Stimulated activated CD4-positive, alpha-beta T cell treated with anti-CD3 and anti-CD28 coated beads, Interleukin-12 subunit alpha, Interleukin-12 subunit beta, amount 100 ng/mL, for 4 hours (primary cell): ENCODE results near the gene MARK2.

Experiments
- DNase-seq: peaks from one replicate; pipeline ENCODE4 v3.0.0-alpha.2; 2020

The MARK2 gene

DNA sequence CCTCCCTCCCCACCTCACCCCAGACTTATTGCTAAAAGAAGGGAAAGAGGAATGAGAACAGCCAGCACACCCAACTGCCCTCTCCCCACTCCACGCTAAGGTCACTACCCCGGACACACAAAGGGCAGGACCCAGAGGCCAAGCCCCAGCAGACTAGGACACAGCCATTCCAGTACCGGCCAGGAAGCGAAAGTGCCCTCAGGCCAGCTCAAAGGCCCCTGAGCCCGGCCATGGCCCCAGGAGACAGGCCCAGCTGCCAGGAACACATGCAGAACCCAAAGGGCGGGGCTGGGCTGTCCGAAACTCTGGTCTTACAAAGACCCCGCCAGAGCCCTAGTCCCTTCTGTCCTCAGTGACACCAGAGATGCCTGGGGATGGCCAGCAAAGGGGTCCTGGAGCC is 72.5 kb downstream of the MARK2 start:
- no peak for DNase-seq

DNA sequence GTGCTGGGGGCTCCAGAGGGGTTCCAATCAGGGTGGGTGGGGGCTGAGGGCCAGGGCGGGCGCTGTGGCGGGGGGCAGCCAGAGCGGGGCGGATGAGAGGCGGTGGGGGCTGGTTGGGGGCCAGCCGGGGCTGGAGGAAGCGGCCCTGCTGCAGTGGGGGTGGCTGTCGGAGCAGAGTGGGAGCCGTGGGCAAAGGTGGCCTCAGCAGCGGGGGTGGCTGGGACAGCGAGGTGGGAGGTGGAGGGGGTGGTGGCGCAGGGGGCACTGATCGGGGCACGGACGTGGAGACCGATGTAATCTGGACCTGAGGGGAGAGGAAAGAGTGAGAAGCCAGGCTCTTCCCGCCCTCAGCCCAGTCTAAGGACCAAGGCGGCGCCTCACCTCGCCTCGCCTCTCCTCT is 73.0 kb downstream of the MARK2 start:
- no peak for DNase-seq

DNA sequence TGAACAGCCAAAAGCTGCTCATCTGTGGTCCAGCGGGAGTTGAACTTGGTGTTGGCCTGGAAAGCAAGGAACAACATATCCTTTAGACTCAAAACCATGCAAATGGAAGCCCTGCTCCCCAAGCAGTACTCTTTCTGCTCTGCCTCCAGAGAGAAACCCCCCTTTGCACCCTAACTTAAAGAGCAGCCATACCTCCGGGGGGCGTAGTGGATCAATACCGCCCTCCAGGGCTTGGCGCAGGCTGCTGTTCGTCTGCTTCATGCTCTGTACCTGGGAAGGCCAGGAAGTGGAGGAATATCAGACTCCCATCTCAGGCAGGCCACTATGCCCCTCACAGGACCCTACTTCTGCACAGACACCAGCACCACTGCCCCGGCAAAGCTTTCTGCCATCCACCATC is 73.8 kb downstream of the MARK2 start:
- DNase-seq: no peak

DNA sequence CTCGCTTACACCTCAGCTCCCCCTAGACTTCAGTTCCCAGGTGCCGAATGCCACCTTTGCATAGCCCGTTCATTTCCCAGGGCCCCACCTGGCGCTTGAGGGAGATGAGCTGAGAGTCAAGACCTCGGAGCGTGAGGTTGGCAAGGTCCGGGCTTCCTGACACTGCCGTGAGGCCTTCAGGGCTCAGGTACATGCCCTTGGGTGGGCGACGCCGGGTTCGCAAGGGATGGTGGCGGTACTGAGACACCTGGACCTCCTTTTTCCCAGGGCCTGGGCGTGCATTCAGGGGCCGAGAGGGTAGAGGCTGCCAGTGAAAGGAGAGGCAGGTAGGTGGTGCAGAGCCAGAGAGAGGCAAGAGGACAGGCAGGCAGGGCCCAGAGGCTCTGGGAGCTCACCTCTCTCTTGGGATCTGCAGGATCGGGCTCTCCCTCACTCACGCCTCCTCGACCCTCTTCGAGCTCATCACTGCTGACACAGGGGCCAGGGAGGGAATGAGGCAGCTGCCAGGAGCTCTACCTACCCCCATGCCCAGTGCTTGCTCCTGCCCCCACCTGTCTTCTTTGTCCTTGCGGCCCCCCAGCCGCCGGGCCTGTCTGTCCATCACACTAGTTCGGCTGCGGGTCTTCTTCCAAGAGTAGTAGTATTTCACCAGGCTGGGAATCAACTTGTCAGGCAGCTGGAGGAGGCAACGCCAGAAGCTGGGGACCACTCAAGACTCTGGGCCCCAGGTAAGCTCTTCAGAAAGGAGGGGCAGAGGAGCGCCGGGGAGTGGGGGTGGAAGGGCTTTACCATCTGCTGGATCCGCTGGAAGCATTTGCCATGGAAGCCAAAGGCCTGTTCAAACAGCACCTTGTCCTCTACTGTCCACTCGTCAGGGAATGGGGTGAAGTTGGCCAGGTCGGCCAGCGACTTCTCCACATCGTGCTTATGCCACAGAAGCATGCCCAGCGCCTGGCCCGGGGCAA is 75.2 kb downstream of the MARK2 start:
- no peak for DNase-seq

DNA sequence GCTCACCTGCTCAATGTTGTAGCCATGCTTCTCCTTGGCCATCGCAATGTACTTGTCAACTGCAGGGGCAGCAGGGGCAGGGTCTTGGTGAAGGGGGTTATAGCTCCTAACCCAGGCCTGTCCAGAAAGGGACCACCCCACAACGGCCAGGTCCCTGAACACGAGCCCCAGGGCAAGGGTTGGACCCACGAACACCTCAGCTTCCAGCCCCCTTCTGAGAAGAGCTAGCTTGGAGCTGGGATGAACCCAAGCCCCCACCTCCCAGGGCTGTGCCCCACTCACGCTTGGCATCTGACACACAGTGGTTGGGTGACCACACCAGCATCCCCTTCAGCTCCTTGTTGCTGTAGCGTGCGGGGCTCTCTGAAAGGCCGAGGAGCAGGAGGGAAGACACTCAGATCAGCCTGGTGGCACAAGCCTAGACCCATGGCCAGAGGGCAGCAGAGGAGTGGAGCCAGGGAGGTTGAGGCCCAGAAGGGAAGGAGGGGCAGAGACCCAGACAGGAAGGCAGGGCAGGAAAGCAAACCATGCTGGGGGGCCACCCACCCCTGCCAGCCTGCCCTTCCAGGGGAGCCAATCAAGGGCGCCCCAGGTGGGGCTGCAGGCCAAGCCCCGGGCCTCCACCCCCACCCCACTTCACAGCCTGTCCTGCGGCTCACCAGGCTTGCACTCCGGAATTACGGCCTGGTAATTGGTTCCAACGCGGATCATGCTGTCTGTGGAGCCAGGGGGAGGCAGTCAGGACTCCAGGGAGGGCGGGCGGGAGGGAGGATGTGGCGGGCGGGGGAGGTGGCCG is 76.2 kb downstream of the MARK2 start:
- no peak for DNase-seq

DNA sequence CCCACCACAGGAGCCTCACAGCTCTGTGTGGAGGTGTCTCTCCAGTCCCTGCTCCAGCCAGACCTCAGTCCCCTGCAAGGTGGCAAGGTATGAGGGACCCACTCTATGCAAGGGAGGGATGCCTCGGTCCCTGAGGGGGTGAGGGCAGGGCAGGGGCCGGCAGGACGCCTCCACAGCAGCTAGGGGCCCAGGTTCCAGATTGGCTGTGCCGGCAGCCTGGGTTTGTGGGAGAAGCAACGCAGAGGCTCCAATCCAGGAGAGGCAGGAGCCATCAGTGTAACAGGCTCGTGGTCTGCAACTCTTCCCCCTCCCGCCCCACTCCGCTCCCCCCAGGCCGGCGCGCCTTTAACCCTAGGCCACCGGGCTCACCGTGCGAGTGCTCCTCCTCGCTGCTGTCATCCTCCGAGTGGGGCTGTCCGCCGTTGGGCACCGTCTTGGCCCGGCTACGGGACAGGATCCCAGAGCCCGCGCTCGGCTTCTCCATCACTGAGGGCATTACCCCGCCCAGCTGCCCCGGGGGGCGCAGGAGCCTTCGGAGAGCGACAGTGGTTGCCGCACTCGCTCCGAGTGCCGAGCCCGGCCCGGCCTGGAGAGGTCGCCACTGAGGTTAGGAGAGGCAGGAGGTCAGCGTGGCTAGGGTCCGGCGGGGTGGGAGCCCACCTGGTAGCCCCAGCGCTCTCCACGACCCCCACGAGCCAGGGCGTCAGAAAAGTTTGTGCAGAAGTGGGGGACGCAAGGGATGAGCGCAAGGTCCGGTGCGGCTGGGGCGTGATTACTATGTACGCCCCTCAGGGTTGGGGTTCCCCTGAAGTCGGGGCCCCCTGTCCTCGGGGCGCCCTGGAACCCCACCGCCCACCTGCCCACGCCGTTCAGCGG is 77.3 kb downstream of the MARK2 start:
- no peak for DNase-seq

DNA sequence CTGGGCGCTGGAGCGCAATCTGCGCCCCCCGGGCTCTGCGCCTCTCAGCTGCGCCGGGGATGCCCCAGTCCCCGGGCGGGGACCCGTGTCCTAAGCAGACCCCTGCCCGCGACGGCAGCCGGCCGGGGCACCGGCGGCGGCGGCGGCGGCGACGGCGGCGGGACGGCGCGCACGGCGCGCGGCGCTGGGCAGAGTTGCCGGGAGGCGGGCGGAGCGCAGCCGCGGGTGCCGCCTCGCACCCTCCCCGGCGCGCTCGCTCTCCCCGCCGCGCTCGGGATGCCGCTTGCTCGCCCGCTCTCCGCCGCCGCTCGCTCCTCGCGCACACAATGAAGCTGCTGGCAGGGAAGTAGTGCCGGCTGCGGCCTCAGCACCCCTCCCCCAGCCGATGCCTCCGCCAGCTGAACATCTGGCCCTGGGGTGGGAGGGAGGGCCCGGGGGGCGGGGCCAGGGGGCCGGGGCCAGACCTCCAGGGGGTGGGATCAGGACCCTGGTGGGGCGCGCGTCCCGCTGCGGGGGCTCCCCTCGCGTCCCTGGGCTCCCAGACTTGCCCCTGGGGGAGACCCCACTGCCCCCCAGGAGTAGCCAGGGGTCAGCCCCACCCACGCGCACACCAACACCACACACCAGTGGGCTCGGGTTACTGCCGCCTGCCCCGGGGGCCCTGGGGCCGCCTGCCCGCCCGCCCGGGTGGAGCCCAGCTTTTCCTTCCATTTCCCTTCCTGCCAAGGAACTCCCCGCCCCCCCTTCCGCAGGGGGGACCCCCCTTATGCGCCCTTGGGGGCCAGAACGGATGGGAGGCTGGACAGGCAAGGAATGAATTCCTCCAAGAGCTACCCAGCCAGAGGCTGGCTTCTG is 78.2 kb downstream of the MARK2 start, which contains the start of gene RCOR2:
Gene RCOR2, minus strand, starts transcription at position 328 of the 855 bp plus-strand sequence. CDS start 708 bp downstream, outside the sequence.
- peak; percentile 60 for DNase-seq

DNA sequence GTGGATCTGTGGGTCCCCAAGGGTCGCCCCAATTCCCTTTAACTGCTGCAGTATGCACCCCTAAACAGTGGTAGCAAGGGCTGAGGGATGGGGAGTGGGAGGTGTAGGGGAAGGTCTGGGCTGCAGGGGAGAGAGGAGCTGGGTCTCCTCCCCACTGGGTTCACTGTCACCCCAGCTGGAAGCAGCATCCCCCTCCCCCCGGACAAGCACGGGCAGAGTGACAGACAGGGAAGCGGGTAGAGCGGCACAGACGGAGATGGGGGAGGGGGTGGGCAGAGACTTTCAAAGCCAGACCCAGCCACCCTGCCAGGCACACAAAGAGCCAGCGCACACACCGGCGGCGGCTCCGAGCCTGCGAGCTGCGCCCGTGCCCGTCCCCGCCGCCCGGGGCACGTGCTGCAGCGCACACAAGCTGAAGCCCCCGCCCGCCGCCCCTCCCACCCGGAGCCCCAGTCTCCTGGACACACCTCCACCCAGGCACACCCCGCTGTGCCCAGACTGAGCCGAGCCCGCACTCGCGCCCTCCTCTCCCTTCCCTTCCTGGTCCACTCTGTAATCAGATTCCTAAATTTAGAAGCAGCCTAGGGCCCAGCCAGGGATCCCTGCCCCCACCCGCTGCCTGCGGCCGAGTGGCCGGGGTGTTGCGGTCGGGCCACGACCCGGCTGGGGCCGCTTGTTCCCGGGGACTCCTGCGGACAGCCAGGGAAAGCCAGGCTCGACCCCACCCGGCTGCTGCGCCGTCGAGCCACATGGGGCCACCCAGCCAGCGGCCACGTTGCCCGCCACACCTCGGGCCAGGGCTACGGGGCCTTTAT is 79.0 kb downstream of the MARK2 start:
- DNase-seq: no peak

DNA sequence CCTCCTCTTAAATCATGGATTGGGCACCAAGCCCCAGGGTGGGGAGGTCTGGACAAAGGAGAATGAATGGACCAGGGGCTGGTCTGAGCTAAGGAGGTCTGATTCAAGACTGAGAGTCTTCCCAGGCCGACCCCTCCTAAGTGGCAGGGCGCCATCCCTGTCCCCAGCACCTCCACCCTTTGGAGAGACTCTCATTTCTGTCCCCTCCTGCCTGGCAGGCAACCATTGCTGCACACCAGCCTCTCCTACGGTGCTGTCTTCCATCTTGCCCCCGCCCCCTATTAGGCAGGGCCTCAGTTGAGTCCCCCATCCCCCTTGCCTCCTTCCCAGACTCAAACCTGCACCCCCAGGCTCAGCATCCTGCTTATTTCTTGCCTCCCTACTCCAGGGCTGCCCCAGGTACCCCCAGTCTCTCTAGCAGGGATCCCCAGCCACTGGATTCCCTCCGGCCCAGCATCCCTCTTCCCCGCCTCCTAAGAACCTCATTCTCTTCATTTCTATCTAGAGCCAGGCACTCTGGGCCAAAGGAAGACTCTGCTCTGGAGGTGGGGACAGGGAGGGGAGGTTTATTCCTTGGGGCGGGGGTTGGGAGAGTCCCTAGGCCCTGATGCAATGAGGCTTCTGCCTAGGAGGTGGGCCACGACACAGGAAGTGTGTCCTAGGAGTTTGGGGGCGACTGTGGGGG is 79.7 kb downstream of the MARK2 start:
- no peak for DNase-seq

DNA sequence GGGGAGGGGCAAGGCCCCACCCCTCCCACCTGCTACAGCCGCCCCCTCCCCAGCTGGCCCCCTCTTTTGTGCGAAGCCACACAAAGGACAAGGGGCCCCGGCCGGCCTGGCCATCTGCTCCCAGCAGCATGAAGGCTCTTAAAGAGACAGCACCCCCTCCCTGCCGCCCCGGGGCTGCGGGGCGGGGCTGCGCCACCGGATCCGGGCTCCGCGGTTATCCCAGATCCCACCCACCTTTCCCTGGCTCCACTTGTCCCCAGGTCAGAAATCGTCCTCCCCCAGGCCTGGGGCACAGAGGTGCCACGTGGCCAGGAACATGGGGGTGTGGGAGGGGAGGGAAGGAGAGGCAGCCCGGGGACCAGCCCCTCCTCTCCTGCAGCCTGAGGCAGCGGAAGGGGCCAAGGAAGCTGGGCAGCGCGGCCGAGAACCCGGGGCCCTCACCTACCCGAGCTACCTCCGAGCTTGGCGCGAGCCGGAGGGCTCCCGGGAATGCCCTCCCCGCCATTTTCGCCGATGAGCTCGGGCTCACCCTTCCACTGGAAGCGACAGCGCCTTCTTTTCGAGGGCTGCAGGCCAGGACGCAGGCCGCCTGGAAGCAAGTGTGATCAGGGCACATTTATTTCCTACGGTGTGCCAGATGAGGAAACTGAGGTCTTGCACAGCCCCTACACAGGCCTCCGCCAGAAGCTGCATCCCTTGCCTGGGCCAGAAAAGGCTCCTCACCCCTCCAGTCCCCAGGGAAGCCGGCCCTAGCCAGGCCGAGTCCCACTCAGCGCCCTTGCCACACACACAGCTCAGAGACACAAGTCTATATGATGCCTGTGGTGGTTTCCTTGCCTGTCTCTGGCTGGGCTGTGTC is 80.6 kb downstream of the MARK2 start:
- DNase-seq: no peak

DNA sequence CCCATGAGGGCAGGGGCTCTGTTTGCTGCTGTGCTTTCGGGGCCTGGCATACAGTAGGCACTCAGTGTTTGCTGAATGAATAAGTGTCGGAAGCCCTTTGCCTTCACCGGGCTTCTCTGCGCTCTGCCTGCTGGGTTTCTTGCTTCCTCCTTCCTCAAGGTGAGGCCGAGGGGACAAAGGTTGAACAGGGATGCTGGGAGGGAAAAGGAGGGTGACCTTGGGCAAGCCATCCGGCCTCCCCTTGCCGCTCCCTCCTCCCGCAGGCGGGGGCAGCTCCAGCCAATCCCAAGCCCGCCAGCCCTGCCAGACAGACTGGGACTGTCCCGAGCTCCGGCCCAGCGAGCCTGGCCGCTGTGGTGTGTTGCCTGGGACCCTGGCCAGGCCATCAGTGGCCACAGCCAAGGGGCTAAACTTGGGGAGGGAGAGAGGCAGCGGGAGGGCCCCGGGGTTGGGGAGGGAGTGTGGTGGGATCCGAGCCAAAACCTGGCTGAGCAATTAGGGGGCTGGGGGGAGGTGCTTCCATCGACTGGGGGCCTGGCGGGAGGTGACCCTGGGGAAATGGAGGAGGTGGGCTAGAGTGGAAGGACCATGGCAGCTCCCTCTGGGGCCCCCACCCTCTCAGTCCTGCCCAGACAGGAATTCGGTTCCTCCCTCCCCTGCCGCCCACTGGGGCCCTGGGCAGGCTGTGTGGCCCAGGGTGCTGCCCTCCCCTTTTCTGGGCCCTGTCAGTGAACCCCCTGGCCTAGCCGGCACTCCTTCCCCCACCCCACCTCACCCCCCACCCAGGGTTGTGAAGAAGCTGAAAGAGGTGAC is 81.4 kb downstream of the MARK2 start:
- DNase-seq: no peak

DNA sequence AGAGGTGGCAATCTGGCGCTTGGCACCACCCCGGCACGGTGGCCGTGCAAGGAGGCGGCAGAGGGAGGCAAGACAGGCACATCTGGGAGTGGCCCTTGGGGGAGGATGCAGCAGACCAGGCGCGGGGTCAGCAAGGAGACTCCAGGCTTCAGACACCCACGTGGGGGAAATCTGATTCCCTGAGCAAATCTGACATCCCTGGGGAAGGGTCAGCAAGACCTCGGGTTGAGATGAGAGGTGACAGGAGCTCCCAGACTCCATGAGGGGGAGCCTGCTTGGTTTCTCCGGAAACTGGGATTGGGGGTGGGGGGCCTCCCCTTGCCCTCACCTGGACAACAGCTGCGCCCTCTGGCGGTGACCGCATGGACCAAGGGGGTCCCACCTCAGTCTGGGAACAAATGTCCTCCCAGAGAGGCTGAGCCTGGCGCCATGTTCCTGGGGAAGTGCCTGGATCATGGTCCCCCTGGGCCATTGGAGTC is 82.1 kb downstream of the MARK2 start:
- DNase-seq: peak; percentile 42

DNA sequence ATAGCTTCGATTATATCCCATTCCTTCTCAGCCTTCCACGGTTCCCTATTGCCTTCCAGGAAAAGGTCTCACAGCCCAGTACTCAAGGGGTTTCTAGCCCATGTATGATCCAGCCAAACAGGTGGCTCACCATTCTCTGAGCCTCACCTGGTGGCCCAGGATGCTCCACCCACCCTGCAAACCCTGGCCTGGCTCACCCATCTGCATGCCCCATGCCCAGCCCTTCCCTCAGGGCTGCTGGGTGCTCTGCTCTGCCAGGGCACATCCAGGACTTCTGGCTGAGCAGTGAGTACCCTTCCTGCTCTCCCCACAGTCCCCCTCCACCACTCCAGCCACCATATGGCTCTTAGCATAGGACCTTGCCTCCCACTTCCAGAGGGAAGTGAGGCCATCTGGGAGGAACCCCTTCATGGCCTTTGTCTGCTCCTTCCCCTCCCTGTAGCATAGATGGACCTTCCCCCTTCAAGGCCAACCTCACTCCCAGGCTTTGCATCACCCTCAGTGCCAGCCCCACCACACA is 83.8 kb downstream of the MARK2 start:
- DNase-seq: no peak

DNA sequence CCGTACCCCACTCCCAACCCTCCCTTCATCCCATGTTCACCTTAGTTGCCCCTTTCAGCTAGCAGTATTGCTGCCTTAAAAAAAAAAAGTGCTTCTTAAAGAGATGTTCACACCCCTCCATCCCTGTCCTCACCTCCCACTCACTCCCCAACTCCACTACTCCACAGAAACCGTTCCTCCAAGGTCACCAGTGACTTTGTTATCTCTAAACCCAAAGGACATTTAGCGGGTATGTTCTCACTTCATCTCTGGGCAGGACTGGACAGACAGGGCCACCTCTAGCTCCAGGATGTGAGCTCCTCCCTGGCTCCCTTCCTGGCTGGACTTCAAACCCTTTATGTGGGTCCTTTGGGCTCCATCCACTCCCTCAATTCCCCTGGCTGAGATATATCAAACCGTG is 84.4 kb downstream of the MARK2 start:
- no peak for DNase-seq

DNA sequence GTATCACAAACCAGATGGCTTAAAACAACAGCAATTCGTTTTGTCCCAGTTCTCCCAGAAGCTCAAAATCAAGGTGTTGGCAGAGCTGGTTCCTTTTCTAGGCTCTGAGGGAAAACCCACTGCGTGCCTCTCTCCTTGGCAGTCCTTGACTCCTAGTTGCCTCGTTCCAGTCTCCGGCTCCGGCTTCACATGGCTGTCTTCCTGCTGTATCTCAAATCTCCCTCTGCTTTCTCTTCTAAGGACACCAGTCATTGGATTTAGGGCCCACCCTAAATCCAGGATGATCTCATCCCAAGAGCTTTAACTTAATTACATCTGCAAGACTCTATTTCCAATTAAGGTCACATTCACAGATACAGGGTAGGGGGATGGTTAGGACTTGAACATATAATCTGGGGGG is 90.7 kb downstream of the MARK2 start:
- no peak for DNase-seq

DNA sequence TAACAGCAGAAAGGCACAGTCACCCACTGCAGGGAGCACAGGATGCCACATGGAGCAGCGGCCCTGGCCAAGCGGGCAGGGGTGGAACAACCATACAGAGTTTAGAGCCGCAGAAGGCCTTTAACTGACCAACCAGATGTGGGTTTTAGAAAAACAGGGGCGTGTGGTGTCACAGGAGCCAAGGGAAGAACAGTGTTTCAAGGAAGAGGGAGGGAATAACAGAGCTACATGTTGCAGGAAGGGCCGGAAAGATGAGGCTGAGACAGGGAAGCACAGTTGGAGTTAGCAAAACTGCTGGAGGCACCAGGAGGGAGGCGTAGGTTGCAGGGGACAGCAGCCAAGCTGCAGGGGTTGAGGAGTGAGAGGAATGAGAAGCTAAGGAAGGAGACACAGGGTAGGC is 92.1 kb downstream of the MARK2 start:
- DNase-seq: no peak

DNA sequence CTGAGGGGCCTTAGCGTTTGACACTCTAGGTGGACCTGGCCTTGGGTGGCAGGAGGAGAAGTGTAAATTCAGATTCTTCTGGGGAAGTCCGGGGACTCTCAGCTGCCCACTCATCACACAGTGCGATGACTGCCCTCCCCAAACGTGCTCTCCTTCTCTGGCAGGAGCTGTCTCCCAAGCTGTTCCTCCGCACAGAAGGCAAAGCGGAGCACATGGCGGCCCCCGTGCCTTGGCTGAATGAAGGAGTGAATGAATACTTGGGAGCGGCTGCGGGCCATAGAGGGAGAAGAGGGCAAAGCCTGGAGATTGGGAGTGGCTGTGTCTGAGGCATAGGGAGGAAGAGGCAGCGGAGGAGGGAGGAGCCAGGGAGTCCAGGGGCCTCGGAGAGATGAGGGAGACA is 93.0 kb downstream of the MARK2 start:
- no peak for DNase-seq

DNA sequence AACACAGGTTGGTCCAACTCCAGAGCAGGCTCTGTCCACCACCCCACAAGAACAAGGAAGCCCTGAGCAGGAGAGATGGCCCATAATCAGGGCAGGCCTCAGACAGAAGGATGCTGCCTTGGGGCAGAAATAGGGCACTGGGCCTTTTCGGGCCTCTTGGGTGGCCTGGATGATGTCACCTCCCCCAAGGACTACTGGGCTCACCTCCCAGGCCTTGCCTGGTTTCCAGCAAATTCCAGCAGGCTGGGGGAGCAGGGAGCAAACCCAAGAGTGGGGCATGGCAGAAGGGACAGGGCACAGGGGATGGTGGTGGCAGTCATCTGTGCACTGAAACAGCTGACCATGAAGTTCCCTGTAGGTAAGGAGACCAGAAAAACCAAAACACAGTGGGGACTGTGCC is 94.5 kb downstream of the MARK2 start:
- no peak for DNase-seq
